NCI-H2107 treated with DMSO at 0.1 percent for 48 hours (cell line): ENCODE measurements around the gene EXOC2.

Experiments
- DNase-seq: peaks from one replicate; lab custom pipeline; 2025; ENCODE audit not compliant: unreplicated experiment; lab: John Stamatoyannopoulos, UW

EXOC2 gene

GRCh38 chr6:447381-448165 is 245.4 kb downstream of the EXOC2 start:
- DNase-seq, result no peak

- DNase-seq, result no peak
Measured at GRCh38 chr6:446418-447366, 246.2 kb downstream of the EXOC2 start.

- DNase-seq, result no peak
Measured at GRCh38 chr6:445571-446417, 247.1 kb downstream of the EXOC2 start.

- DNase-seq, result peak; percentile 6
Measured at GRCh38 chr6:444653-445275, 248.2 kb downstream of the EXOC2 start.

GRCh38 chr6:443621-444159 is 249.2 kb downstream of the EXOC2 start:
- no peak for DNase-seq

GRCh38 chr6:441126-441920 is 251.6 kb downstream of the EXOC2 start:
- no peak for DNase-seq

GRCh38 chr6:439641-440167 is 253.2 kb downstream of the EXOC2 start:
- no peak for DNase-seq

GRCh38 chr6:438634-439170 is 254.2 kb downstream of the EXOC2 start:
- DNase-seq, result no peak

GRCh38 chr6:437037-437392 is 255.9 kb downstream of the EXOC2 start:
- no peak for DNase-seq

GRCh38 chr6:436308-437036 is 256.5 kb downstream of the EXOC2 start:
- DNase-seq, result no peak

- no peak for DNase-seq
Measured at GRCh38 chr6:435441-436307, 257.3 kb downstream of the EXOC2 start.
